ENCODE data around the gene PEX11G. TPM values are rescaled to one million over a fixed set of nuclear protein-coding genes. Genes with fewer than 3 reads are reported as not detected.

Gene PEX11G
- total and polyA plus RNA-seq, 10 of the 15 experiments (the other 5 are each of a cell fraction or from before 2014, with no cell fraction given), result 0.05 to 1.8 (median 0.73) TPM; not detected in 1

GRCh38 chr19:7521551-7522071 is 32.8 kb upstream of the PEX11G start (continued):
- TF ChIP-seq, protein P1, sequence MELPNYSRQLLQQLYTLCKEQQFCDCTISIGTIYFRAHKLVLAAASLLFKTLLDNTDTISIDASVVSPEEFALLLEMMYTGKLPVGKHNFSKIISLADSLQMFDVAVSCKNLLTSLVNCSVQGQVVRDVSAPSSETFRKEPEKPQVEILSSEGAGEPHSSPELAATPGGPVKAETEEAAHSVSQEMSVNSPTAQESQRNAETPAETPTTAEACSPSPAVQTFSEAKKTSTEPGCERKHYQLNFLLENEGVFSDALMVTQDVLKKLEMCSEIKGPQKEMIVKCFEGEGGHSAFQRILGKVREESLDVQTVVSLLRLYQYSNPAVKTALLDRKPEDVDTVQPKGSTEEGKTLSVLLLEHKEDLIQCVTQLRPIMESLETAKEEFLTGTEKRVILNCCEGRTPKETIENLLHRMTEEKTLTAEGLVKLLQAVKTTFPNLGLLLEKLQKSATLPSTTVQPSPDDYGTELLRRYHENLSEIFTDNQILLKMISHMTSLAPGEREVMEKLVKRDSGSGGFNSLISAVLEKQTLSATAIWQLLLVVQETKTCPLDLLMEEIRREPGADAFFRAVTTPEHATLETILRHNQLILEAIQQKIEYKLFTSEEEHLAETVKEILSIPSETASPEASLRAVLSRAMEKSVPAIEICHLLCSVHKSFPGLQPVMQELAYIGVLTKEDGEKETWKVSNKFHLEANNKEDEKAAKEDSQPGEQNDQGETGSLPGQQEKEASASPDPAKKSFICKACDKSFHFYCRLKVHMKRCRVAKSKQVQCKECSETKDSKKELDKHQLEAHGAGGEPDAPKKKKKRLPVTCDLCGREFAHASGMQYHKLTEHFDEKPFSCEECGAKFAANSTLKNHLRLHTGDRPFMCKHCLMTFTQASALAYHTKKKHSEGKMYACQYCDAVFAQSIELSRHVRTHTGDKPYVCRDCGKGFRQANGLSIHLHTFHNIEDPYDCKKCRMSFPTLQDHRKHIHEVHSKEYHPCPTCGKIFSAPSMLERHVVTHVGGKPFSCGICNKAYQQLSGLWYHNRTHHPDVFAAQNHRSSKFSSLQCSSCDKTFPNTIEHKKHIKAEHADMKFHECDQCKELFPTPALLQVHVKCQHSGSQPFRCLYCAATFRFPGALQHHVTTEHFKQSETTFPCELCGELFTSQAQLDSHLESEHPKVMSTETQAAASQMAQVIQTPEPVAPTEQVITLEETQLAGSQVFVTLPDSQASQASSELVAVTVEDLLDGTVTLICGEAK (IDR thresholded peaks at IDR 0.05; ENCODE audit: borderline replicate concordance), result no peak
- TF ChIP-seq BRCA1 (IDR thresholded peaks at IDR 0.05; ENCODE audit: low read depth, low read length), result no peak
- TF ChIP-seq NBN (IDR thresholded peaks at IDR 0.05), result no peak
- no peak for TF ChIP-seq ZNF384 (IDR thresholded peaks at IDR 0.05; ENCODE audit: borderline replicate concordance, low read depth, low read length)
- no peak for TF ChIP-seq NFIC (IDR thresholded peaks at IDR 0.05; ENCODE audit: low read depth, low read length)
- TF ChIP-seq EZH2 (IDR thresholded peaks at IDR 0.05; ENCODE audit: borderline replicate concordance, control insufficient read depth, low read depth, low read length), result no peak
- TF ChIP-seq RAD21 (IDR thresholded peaks at IDR 0.05; ENCODE audit: insufficient read depth, low read depth, low read length), result no peak

Measured in GM12878 (cell line).